Mucosa of descending colon (tissue), 3 donors: ENCODE data around the gene PLEKHA7. TPM values are rescaled to one million over a fixed set of nuclear protein-coding genes. Genes with fewer than 3 reads are reported as not detected.

Source experiments
- ATAC-seq: fragments of 200-7000 bp; cut with Tn5 transposase; one replicate; pipeline ENCODE4 v1.9.1; 2020; ENCODE audit warnings: mild to moderate bottlenecking, moderate library complexity
- DNase-seq, 3 donors: peaks; one replicate each; pipeline ENCODE4 v3.0.0-alpha.2; 2020
- H3K36me3 ChIP-seq: fragments of 200-600 bp; one replicate; pipeline ENCODE4 v1.8.0; 2021; ENCODE audit warnings: low read depth, mild to moderate bottlenecking
- H3K4me1 ChIP-seq: fragments of 200-600 bp; one replicate; pipeline ENCODE4 v1.8.0; 2021; ENCODE audit warnings: low read depth, mild to moderate bottlenecking
- H3K4me3 ChIP-seq: fragments of 200-600 bp; one replicate; pipeline ENCODE4 v1.8.0; 2021; ENCODE audit warnings: mild to moderate bottlenecking
- H3K9me3 ChIP-seq: fragments of 200-600 bp; one replicate; pipeline ENCODE4 v1.8.0; 2021; ENCODE audit warnings: mild to moderate bottlenecking
- CTCF ChIP-seq: fragments of 200-600 bp; IDR thresholded peaks from one replicate; pipeline ENCODE4 v1.8.0; 2022; ENCODE audit warnings: antibody characterized with exemption, mild to moderate bottlenecking
- intact Hi-C, 2 donors: fragments of 100-400 bp; cut with DNase I in 1 of 2; cut with micrococcal nuclease in 1 of 2; formaldehyde crosslinking; loops; one replicate each; pipeline versions ENCODE4 v1.11.0 to v1.11.1; 2022; cut with DNase I, micrococcal nuclease
- total RNA-seq, 3 donors: library from RNA; stranded (reverse); fragmentation: NEBNext Ultra II Directional in 2 of 3; extraction: Animal tissue kit (Norgen Biotek cat#: 25700) in 2 of 3; gene quantifications; one replicate each; pipeline versions ENCODE4 v1.2.1 to v1.2.4, GENCODE V29; 2021 to 2023
- donor health status: DM: no; HTN: no; CAD: no; lungs with moderate emphysema.
- donor health status: DM: no; HTN: no; CAD: no.
- donor health status: DM: no; HTN: yes; CAD: no.

PLEKHA7 gene
- total RNA-seq, 3 donors from 2014 or later, result 67.0 to 120 (median 99.6) TPM

GRCh38 chr11:16999116-16999515, 15.1 kb downstream of the PLEKHA7 start:
- no peak overlapping the region for H3K4me3 ChIP-seq
- H3K9me3 ChIP-seq, result no peaks in the 10 kb centered on the region
- H3K4me1 ChIP-seq, result peaks cover 37% of the 10 kb centered on the region
- no peak for TF ChIP-seq CTCF
- H3K36me3 ChIP-seq, result no peaks in the 10 kb centered on the region
- no peak for DNase-seq
- intact Hi-C loops, result no loop called here
- no peak for ATAC-seq

- intact Hi-C loops, result no loop called here
- Histone ChIP-seq H3K4me1 (peaks cover 37% of the 10 kb centered on the region), H3K4me3 (no peak overlapping the region), H3K9me3 (no peaks in the 10 kb centered on the region), H3K36me3 (no peaks in the 10 kb centered on the region)
- DNase-seq, result peak; percentile 70 to 84 (median 76)
- no peak for TF ChIP-seq CTCF
- ATAC-seq, result peak; percentile 90
These were observed 16.6 kb downstream of the PLEKHA7 start for GRCh38 chr11:16997624-16998023.

GRCh38 chr11:16993495-16993894, 20.7 kb downstream of the PLEKHA7 start:
- peak; percentile 49 for ATAC-seq
- H3K9me3 ChIP-seq, result no peaks in the 10 kb centered on the region
- no peak overlapping the region for H3K4me3 ChIP-seq
- DNase-seq, result no peak
- intact Hi-C loops, result no loop called here
- H3K4me1 ChIP-seq, result peaks cover 33% of the 10 kb centered on the region
- no peaks in the 10 kb centered on the region for H3K36me3 ChIP-seq
- TF ChIP-seq CTCF, result no peak

GRCh38 chr11:16992846-16993245, 21.4 kb downstream of the PLEKHA7 start:
- peaks cover 36% of the 10 kb centered on the region for H3K4me1 ChIP-seq
- DNase-seq (no peak), ATAC-seq (no peak)
- H3K36me3 ChIP-seq, result no peaks in the 10 kb centered on the region
- TF ChIP-seq CTCF, result no peak
- H3K9me3 ChIP-seq, result no peaks in the 10 kb centered on the region
- intact Hi-C loops, result no loop called here
- no peak overlapping the region for H3K4me3 ChIP-seq

- no peak for ATAC-seq
- no peak for DNase-seq
- no peaks in the 10 kb centered on the region for H3K9me3 ChIP-seq
These were observed 24.7 kb downstream of the PLEKHA7 start for GRCh38 chr11:16989554-16989953.

More at GRCh38 chr11:16989554-16989953, 24.7 kb downstream of the PLEKHA7 start:
- Histone ChIP-seq H3K36me3 (no peaks in the 10 kb centered on the region), H3K4me3 (no peak overlapping the region), H3K4me1 (peaks cover 31% of the 10 kb centered on the region)
- intact Hi-C loops, result no loop called here
- no peak for TF ChIP-seq CTCF
